Small intestine (tissue), 16 donors: ENCODE data around the gene SEMG1. TPM values are rescaled to one million over a fixed set of nuclear protein-coding genes. Genes with fewer than 3 reads are reported as not detected.

ENCODE experiments used
- DNase-seq, 2 donors: peaks; one replicate each; pipeline versions ENCODE4 v3.0.0 to v3.0.0-alpha.2; 2013
- FAIRE-seq: peaks from 2 replicates; lab custom pipeline; 2012; peaks lifted over from hg19 to GRCh38; lab: Jason Lieb, UNC
- H3K27ac ChIP-seq, 3 donors: one replicate each; pipeline ENCODE4 v1.5.1; 2013; ENCODE audit warnings: low read length in 2 of 3, mild to moderate bottlenecking in 2 of 3, control low read depth in 1 of 3, inconsistent platforms in 1 of 3, low read depth in 1 of 3, moderate library complexity in 1 of 3
- H3K27me3 ChIP-seq, 3 donors: one replicate each; pipeline ENCODE4 v1.6.1; 2013; ENCODE audit warnings: low read length in 3 of 3, inconsistent platforms in 1 of 3; ENCODE audit not compliant: control insufficient read depth in 3 of 3, insufficient read depth in 3 of 3
- H3K36me3 ChIP-seq, 3 donors: one replicate each; pipeline ENCODE4 v1.6.1; 2013; ENCODE audit warnings: low read length in 3 of 3, inconsistent platforms in 1 of 3, low read depth in 1 of 3, mild to moderate bottlenecking in 1 of 3, moderate library complexity in 1 of 3; ENCODE audit not compliant: control insufficient read depth in 3 of 3, insufficient read depth in 2 of 3
- H3K4me1 ChIP-seq, 3 donors: one replicate each; pipeline ENCODE4 v1.6.1; 2013; ENCODE audit warnings: low read length in 2 of 3, inconsistent platforms in 1 of 3, low read depth in 1 of 3, mild to moderate bottlenecking in 1 of 3, moderate library complexity in 1 of 3; ENCODE audit not compliant: control insufficient read depth in 3 of 3, insufficient read depth in 2 of 3
- H3K4me3 ChIP-seq, 3 donors: one replicate each; pipeline ENCODE4 v1.5.1; 2013; ENCODE audit warnings: low read length in 3 of 3, control low read depth in 1 of 3, inconsistent platforms in 1 of 3, low read depth in 1 of 3, mild to moderate bottlenecking in 1 of 3, moderate library complexity in 1 of 3
- H3K9me3 ChIP-seq, 2 donors: one replicate each; pipeline ENCODE4 v1.6.1; 2013; ENCODE audit warnings: low read depth in 1 of 2, low read length in 1 of 2; ENCODE audit not compliant: control insufficient read depth in 2 of 2, insufficient read depth in 1 of 2
- WGBS, 3 donors: extraction: QIAGEN DNeasy Blood & Tissue Kit; methylation state at CpG; one replicate each; pipeline ENCODE4 v1.1.7; 2013; 5-methylcytosine and 5-hydroxymethylcytosine counted together
- long read RNA-seq, 10 donors: transcript quantifications; one replicate each; lab custom pipeline, GENCODE V29; 2026
- polyA plus RNA-seq, 4 donors: library from polyadenylated mRNA; stranded (reverse) in 3 of 4; unstranded in 1 of 4; fragments of 200-250 nt in 3 of 4; fragments of 120-200 nt in 1 of 4; gene quantifications; one replicate each; pipeline versions ENCODE4 v1.2.1 to v1.2.3, GENCODE V29; 2013
- donor health status: healthy with polysubstance abuse.
- donor health status: control.
- donor health status: control.
- donor health status: Bipolar disorder and iron deficiency.
- donor health status: healthy.

SEMG1 gene
- under 1 TPM in 1 of 4 donors, not detected in 3; 0.16 TPM for polyA plus RNA-seq
- long read RNA-seq, donor 1 = 0 reads
- long read RNA-seq, donor 2 = 0 reads
- long read RNA-seq, donor 3 = 0 reads
- long read RNA-seq, donor 4 = 0 reads
- long read RNA-seq, donor 5 = 0 reads
- long read RNA-seq, donor 6 = 0 reads
- long read RNA-seq, donor 7 = 0 reads
- long read RNA-seq, donor 8 = 0 reads
- long read RNA-seq, donor 9 = 0 reads
- long read RNA-seq, donor 10 = 0 reads

GRCh38 chr20:45206725-45207124, at the start of gene SEMG1:
Gene SEMG1, plus strand, starts transcription at chr20:45207033. Its CDS starts 21 bp downstream, at chr20:45207054.
- DNase-seq = peak in 1 of 2 donors; percentile 21
- Histone ChIP-seq H3K4me3 (no peak within 1 kb of the TSS), H3K27me3 (peaks cover 0 to 6% (median 3%) of the 10 kb centered on the region in 3 donors), H3K36me3 (no peaks in the 10 kb centered on the region), H3K27ac (no peak within 1 kb of the TSS), H3K4me1 (no peaks in the 10 kb centered on the region), H3K9me3 (no peaks in the 10 kb centered on the region)
- FAIRE-seq = no peak
- 3 to 26% (median 5%) methylated on average over 1 of the region's 1 CpG for WGBS, 3 donors

GRCh38 chr20:45157962-45158361, 48.9 kb upstream of the SEMG1 start:
- FAIRE-seq = no peak
- Histone ChIP-seq H3K4me3 (no peak overlapping the region), H3K36me3 (no peaks in the 10 kb centered on the region), H3K4me1 (peaks cover 0 to 3% (median 2%) of the 10 kb centered on the region in 3 donors), H3K27me3 (peaks cover 0 to 4% (median 0%) of the 10 kb centered on the region in 3 donors), H3K27ac (no peak overlapping the region), H3K9me3 (peaks cover 0 to 10% of the 10 kb centered on the region in 2 donors)
- DNase-seq = peak; percentile 63 to 86
- WGBS, 3 donors = 0 to 20% (median 7%) methylated on average over 1 of the region's 1 CpG

GRCh38 chr20:45163083-45163803, 43.6 kb upstream of the SEMG1 start:
- Histone ChIP-seq H3K9me3 (peaks cover 0 to 5% of the 10 kb centered on the region in 2 donors), H3K27me3 (peaks cover 0 to 5% (median 3%) of the 10 kb centered on the region in 3 donors), H3K4me1 (no peaks in the 10 kb centered on the region), H3K36me3 (no peaks in the 10 kb centered on the region), H3K27ac (no peak overlapping the region), H3K4me3 (no peak overlapping the region)
- WGBS, 3 donors = 59 to 92% (median 60%) methylated on average over 1 of the region's 1 CpG
- DNase-seq (peak in 1 of 2 donors; percentile 3), FAIRE-seq (no peak)

DNA sequence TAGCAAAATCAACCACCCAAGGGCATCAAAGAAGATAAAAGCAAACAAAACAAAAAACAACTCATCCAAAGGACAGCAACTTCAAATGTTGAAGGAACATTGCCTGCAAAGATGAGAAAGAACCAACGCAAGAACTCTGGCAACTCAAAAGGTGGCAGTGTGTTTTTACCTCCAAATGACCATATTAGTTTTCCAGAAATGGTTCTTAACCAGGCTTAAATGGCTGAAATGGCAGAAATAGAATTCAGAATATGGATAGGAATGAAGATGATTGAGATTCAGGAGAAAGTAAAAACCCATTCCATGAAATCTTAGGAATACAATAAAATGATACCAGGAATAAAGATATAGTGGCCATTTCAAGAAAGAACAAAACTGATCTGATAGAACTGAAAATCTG, 41.9 kb upstream of the SEMG1 start:
- DNase-seq = no peak
- no peak overlapping the region for H3K27ac ChIP-seq
- peaks cover 0 to 5% of the 10 kb centered on the region in 2 donors for H3K9me3 ChIP-seq
- no peak overlapping the region for H3K4me3 ChIP-seq
- 85 to 88% (median 88%) methylated on average over 1 of the region's 1 CpG for WGBS, 3 donors
- peaks cover 0 to 5% (median 3%) of the 10 kb centered on the region in 3 donors for H3K27me3 ChIP-seq
- FAIRE-seq = no peak
- H3K36me3 ChIP-seq = no peaks in the 10 kb centered on the region
- H3K4me1 ChIP-seq = no peaks in the 10 kb centered on the region

GRCh38 chr20:45173522-45173921, 33.3 kb upstream of the SEMG1 start:
- H3K27me3 ChIP-seq = no peaks in the 10 kb centered on the region
- no peaks in the 10 kb centered on the region for H3K36me3 ChIP-seq
- no peak for FAIRE-seq
- WGBS, 3 donors = 9 to 20% (median 15%) methylated on average over 1 of the region's 1 CpG
- H3K4me3 ChIP-seq = no peak overlapping the region
- peaks cover 0 to 15% (median 2%) of the 10 kb centered on the region in 3 donors for H3K4me1 ChIP-seq
- peak overlapping the region in 1 of 3 donors; percentile 90 for H3K27ac ChIP-seq
- DNase-seq = no peak
- no peaks in the 10 kb centered on the region for H3K9me3 ChIP-seq

DNA sequence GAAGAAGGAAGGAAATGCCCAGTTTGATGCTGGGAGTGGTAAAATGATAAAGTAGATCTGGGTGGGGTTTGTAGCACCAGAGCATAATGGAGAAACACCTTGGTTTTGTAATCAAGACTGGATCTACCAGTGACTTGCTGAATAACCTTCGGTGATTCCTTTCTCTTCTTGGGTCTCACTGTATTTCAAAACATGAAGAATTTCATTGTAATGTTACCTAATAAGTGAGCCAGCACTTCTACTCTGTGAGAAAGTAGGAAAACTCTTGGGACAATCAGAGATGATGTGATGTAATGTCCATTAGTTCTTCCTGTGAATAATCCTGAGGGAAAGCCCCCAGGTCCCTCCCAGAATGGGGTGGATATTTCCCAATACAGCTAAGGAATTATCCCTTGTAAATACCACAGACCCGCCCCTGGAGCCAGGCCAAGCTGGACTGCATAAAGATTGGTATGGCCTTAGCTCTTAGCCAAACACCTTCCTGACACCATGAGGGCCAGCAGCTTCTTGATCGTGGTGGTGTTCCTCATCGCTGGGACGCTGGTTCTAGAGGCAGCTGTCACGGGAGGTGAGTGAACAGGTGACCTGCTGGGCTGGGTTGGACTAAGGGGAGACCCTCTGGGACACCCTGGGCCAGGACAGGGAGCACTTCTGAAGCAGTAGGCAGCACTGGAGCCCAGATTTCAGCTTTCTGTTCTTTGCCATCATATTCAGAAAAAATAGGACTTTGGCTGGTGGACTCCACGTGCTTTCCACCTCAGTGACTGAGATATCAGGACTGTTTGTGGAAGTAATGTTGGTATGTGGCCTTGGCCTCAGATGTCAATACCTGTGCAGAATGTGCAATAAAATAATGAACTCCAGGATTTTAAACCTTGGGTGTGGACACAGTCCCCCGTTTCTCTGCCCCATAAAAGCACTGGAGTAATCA, 32.1 kb upstream of the SEMG1 start, which contains the start of gene PI3:
Gene PI3 (plus strand): TSS at position 469 of the 931 bp plus-strand sequence. CDS start 21 bp downstream, at position 490.
- DNase-seq (peak; percentile 66 to 92), FAIRE-seq (no peak)
- Histone ChIP-seq H3K4me3 (no peak within 1 kb of the TSS), H3K27ac (peak within 1 kb of the TSS in 2 of 3 donors; percentile 27 to 90), H3K4me1 (peaks cover 0 to 15% (median 2%) of the 10 kb centered on the region in 3 donors), H3K36me3 (no peaks in the 10 kb centered on the region), H3K27me3 (no peaks in the 10 kb centered on the region), H3K9me3 (no peaks in the 10 kb centered on the region)
- WGBS, 3 donors = 30 to 65% (median 45%) methylated on average over 8 of the region's 8 CpGs

DNA sequence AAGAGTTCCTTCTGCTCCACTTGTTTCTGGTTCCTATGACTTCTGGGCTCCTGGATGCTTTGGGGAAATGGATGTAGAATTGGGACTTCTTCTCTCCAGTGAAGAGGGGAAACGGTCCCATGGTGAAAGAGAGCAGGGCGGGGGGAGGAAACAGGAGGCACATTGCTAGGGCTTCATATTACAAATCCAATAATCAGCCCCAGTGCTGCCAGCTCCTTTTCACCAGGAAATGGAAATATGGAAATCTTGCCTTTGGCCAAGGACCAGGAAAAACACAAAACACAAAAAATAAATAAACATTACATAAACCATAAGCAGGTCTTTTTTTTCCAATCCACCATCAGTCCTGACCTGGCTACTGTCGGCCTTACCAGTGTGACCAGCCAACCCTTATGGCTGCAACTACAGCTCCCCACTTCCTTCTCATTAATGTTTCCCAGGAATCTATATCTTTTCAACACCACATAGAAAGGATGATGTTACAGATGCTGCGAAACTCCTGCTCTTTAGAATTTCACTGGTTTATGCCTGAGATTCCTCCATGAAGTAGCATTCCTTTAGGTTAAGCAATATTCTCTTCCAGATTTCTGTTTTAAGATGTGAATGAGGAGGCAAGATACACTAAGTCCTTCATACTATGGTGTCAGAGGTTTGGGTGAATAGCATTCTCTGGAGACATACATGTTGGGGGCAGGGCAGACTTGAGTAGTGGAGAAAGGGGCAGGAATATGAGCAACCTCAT, 30.1 kb upstream of the SEMG1 start:
- H3K9me3 ChIP-seq = no peaks in the 10 kb centered on the region
- peaks cover 0 to 15% (median 2%) of the 10 kb centered on the region in 3 donors for H3K4me1 ChIP-seq
- no peak overlapping the region for H3K27ac ChIP-seq
- no peaks in the 10 kb centered on the region for H3K36me3 ChIP-seq
- H3K4me3 ChIP-seq = no peak overlapping the region
- WGBS, 3 donors = 76 to 82% (median 79%) methylated on average over 4 of the region's 4 CpGs
- DNase-seq (no peak), FAIRE-seq (no peak)
- H3K27me3 ChIP-seq = no peaks in the 10 kb centered on the region
